ENCODE results near the gene COMT.
A peak's percentile ranks its signal among the peaks of the same experiment; 100 is the strongest.

The COMT gene

GRCh38 chr22:20011993-20012740 is 70.6 kb downstream of the COMT start:
- Histone ChIP-seq H3K27me3 (ENCODE audit: insufficient read depth, low read depth, severe bottlenecking) (no peaks in the 10 kb centered on the region), H3K9me3 (ENCODE audit: severe bottlenecking) (no peaks in the 10 kb centered on the region), H3K36me3 (peaks cover 3% of the 10 kb centered on the region; the same call in 1 of the 2 replicates), H3K27ac (no peak overlapping the region), H3K4me3 (ENCODE audit: low read depth, low read length) (no peak overlapping the region)
- DNase-seq: no peak
- no peak for TF ChIP-seq CTCF (IDR thresholded peaks at IDR 0.05; ENCODE audit: low read depth, low read length)

DNA sequence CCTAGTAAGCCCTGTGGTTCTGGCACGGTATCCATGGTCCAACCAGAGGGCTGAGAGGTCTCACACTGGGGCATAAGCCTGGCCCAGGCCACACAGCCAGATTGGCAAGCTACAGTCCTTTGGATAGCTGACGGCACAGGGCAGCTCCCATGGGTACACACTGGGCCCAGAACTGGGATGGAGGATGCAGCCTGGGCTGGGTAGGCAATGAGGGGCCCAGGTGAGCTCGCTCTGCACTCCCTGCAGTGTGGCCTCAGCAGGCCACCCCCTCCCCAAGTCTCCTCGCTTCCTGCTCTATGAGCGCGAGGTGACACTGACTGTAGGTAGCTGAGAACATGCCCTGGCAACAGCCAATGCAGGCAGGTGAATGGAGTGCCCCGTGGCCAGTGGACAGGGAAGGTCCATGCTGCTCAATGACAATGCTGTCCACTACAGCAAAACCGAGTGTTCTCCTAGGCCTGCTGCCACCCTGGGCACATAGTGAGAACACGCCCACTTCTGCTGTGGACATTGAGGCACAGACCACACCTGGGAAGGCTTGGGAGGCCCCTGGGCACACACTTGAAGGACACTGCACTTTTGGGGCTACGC is 71.3 kb downstream of the COMT start:
- peak overlapping the region; percentile 42 for H3K27ac ChIP-seq
- DNase-seq: no peak

GRCh38 chr22:20013382-20013871 is 71.9 kb downstream of the COMT start:
- Histone ChIP-seq H3K9me3 (ENCODE audit: severe bottlenecking) (no peaks in the 10 kb centered on the region), H3K36me3 (peaks cover 3% of the 10 kb centered on the region; the same call in 1 of the 2 replicates), H3K27ac (peak overlapping the region; percentile 42), H3K4me3 (ENCODE audit: low read depth, low read length) (no peak overlapping the region), H3K27me3 (ENCODE audit: insufficient read depth, low read depth, severe bottlenecking) (peaks cover 4% of the 10 kb centered on the region)
- peak; percentile 96 for TF ChIP-seq CTCF (IDR thresholded peaks at IDR 0.05; ENCODE audit: low read depth, low read length)
- peak; percentile 89 for DNase-seq

More for the DNA sequence above, 71.3 kb downstream of the COMT start:
- Histone ChIP-seq H3K27me3 (ENCODE audit: insufficient read depth, low read depth, severe bottlenecking) (peaks cover 4% of the 10 kb centered on the region), H3K36me3 (peaks cover 3% of the 10 kb centered on the region; the same call in 1 of the 2 replicates), H3K9me3 (ENCODE audit: severe bottlenecking) (no peaks in the 10 kb centered on the region), H3K4me3 (ENCODE audit: low read depth, low read length) (no peak overlapping the region)
- no peak for TF ChIP-seq CTCF (IDR thresholded peaks at IDR 0.05; ENCODE audit: low read depth, low read length)

GRCh38 chr22:20014526-20015186 is 73.1 kb downstream of the COMT start:
- TF ChIP-seq CTCF (IDR thresholded peaks at IDR 0.05; ENCODE audit: low read depth, low read length): no peak
- H3K27me3 ChIP-seq (ENCODE audit: insufficient read depth, low read depth, severe bottlenecking): peaks cover 4% of the 10 kb centered on the region
- no peak overlapping the region for H3K27ac ChIP-seq
- H3K36me3 ChIP-seq: peaks cover 3% of the 10 kb centered on the region; the same call in 1 of the 2 replicates
- no peaks in the 10 kb centered on the region for H3K9me3 ChIP-seq (ENCODE audit: severe bottlenecking)
- H3K4me3 ChIP-seq (ENCODE audit: low read depth, low read length): no peak overlapping the region
- DNase-seq: no peak

- TF ChIP-seq CTCF (IDR thresholded peaks at IDR 0.05; ENCODE audit: low read depth, low read length): no peak
- Histone ChIP-seq H3K36me3 (peaks cover 3% of the 10 kb centered on the region; the same call in 1 of the 2 replicates), H3K27me3 (ENCODE audit: insufficient read depth, low read depth, severe bottlenecking) (peaks cover 4% of the 10 kb centered on the region), H3K9me3 (ENCODE audit: severe bottlenecking) (no peaks in the 10 kb centered on the region), H3K4me3 (ENCODE audit: low read depth, low read length) (no peak overlapping the region), H3K27ac (no peak overlapping the region)
- DNase-seq: no peak
Observed at GRCh38 chr22:20015187-20015625, 73.6 kb downstream of the COMT start.
